ENCODE data around the gene KLF3. TPM values are rescaled to one million over a fixed set of nuclear protein-coding genes. Genes with fewer than 3 reads are reported as not detected.

The KLF3 gene
- total and polyA plus RNA-seq, 2 of the 8 experiments (the other 6 are each of a cell fraction or from before 2014, with no cell fraction given), result 8.0 to 14.9 TPM

DNA sequence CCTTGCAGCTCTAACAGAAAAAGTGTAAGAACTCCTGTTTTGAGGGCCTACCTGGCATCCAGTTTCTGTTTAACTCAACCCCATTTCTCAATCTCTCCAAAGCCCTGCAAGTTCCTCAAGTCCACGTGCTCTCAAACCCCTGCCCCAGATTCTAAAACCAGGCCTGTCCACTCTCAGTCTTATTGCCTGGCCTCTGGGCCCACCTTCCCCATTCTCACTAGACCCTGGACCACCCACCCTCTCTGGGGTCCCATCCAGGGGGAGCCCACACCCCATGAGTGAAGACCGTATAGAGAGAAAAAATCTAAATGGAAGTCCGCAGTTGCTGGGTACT is 60.4 kb downstream of the KLF3 start (continued):
- TF ChIP-seq, protein P1, sequence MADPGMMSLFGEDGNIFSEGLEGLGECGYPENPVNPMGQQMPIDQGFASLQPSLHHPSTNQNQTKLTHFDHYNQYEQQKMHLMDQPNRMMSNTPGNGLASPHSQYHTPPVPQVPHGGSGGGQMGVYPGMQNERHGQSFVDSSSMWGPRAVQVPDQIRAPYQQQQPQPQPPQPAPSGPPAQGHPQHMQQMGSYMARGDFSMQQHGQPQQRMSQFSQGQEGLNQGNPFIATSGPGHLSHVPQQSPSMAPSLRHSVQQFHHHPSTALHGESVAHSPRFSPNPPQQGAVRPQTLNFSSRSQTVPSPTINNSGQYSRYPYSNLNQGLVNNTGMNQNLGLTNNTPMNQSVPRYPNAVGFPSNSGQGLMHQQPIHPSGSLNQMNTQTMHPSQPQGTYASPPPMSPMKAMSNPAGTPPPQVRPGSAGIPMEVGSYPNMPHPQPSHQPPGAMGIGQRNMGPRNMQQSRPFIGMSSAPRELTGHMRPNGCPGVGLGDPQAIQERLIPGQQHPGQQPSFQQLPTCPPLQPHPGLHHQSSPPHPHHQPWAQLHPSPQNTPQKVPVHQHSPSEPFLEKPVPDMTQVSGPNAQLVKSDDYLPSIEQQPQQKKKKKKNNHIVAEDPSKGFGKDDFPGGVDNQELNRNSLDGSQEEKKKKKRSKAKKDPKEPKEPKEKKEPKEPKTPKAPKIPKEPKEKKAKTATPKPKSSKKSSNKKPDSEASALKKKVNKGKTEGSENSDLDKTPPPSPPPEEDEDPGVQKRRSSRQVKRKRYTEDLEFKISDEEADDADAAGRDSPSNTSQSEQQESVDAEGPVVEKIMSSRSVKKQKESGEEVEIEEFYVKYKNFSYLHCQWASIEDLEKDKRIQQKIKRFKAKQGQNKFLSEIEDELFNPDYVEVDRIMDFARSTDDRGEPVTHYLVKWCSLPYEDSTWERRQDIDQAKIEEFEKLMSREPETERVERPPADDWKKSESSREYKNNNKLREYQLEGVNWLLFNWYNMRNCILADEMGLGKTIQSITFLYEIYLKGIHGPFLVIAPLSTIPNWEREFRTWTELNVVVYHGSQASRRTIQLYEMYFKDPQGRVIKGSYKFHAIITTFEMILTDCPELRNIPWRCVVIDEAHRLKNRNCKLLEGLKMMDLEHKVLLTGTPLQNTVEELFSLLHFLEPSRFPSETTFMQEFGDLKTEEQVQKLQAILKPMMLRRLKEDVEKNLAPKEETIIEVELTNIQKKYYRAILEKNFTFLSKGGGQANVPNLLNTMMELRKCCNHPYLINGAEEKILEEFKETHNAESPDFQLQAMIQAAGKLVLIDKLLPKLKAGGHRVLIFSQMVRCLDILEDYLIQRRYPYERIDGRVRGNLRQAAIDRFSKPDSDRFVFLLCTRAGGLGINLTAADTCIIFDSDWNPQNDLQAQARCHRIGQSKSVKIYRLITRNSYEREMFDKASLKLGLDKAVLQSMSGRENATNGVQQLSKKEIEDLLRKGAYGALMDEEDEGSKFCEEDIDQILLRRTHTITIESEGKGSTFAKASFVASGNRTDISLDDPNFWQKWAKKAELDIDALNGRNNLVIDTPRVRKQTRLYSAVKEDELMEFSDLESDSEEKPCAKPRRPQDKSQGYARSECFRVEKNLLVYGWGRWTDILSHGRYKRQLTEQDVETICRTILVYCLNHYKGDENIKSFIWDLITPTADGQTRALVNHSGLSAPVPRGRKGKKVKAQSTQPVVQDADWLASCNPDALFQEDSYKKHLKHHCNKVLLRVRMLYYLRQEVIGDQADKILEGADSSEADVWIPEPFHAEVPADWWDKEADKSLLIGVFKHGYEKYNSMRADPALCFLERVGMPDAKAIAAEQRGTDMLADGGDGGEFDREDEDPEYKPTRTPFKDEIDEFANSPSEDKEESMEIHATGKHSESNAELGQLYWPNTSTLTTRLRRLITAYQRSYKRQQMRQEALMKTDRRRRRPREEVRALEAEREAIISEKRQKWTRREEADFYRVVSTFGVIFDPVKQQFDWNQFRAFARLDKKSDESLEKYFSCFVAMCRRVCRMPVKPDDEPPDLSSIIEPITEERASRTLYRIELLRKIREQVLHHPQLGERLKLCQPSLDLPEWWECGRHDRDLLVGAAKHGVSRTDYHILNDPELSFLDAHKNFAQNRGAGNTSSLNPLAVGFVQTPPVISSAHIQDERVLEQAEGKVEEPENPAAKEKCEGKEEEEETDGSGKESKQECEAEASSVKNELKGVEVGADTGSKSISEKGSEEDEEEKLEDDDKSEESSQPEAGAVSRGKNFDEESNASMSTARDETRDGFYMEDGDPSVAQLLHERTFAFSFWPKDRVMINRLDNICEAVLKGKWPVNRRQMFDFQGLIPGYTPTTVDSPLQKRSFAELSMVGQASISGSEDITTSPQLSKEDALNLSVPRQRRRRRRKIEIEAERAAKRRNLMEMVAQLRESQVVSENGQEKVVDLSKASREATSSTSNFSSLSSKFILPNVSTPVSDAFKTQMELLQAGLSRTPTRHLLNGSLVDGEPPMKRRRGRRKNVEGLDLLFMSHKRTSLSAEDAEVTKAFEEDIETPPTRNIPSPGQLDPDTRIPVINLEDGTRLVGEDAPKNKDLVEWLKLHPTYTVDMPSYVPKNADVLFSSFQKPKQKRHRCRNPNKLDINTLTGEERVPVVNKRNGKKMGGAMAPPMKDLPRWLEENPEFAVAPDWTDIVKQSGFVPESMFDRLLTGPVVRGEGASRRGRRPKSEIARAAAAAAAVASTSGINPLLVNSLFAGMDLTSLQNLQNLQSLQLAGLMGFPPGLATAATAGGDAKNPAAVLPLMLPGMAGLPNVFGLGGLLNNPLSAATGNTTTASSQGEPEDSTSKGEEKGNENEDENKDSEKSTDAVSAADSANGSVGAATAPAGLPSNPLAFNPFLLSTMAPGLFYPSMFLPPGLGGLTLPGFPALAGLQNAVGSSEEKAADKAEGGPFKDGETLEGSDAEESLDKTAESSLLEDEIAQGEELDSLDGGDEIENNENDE (IDR thresholded peaks at IDR 0.05; ENCODE audit: insufficient replicate concordance, low read length), result no peak
- TF ChIP-seq NRF1 (IDR thresholded peaks at IDR 0.05; ENCODE audit: low read depth, low read length), result no peak
- TF ChIP-seq, protein P2, sequence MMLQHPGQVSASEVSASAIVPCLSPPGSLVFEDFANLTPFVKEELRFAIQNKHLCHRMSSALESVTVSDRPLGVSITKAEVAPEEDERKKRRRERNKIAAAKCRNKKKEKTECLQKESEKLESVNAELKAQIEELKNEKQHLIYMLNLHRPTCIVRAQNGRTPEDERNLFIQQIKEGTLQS (IDR thresholded peaks at IDR 0.05; ENCODE audit: insufficient read depth, low read depth, low read length), result no peak
- TF ChIP-seq POU5F1 (IDR thresholded peaks at IDR 0.05; ENCODE audit: low read depth, low read length), result no peak
- no peak for TF ChIP-seq FOSL1 (IDR thresholded peaks at IDR 0.05; ENCODE audit: insufficient read depth, low read depth, low read length)
- TF ChIP-seq HDAC6 (IDR thresholded peaks at IDR 0.05; ENCODE audit: low read depth, low read length), result no peak
- TF ChIP-seq CEBPB (IDR thresholded peaks at IDR 0.05; ENCODE audit: low read depth, low read length), result no peak
